ENCODE data around the gene C7.

Gene C7

DNA sequence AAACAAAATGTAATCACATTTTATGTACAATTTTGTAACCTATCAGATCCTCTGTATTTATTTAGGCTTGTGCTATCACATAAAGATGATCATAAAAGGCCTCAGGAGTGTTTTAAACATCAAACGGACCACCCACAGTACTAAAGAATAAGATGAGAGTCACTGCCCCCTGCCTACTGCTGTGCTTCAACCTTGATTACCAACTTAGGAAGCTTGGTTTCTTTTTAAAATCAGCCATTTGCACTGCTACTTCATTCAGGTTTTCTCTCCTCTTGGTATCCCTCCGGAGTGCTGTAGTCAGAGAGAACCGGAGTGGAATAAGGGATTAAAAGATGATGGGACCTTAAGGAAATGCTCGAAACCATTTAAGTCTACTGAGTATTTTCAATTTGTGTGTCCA, 6.9 kb downstream of the C7 start:
- DNase-seq (ENCODE audit: low read depth in 2 of 2) = no peak

DNA sequence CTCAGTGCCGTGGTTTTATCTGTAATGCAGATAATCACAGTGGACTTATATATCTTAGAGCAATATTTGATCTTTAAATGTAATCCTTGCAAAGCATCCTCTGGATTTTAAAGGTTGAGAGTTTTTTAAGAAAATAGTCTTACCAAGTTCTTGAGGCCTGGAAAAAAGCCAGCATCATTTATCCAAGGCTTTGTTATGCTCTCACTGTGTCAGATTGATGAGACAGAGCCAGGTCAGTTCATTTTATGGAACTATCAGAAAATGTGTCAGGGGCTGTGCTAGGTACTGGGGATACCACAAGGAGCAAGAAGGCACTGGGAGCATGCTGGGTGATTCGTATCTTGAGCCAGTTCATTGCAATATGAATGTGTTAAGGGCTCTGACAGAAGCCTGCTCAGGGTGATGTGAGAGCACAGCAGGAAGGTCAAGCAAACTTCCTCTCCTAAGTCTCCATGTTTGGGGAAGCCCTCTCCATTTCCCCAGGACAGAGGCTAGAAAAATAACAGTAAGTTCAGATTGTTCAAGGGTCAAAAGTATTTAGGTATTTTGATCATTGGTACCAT, 19.7 kb downstream of the C7 start:
- DNase-seq (ENCODE audit: low read depth in 2 of 2) = no peak

DNA sequence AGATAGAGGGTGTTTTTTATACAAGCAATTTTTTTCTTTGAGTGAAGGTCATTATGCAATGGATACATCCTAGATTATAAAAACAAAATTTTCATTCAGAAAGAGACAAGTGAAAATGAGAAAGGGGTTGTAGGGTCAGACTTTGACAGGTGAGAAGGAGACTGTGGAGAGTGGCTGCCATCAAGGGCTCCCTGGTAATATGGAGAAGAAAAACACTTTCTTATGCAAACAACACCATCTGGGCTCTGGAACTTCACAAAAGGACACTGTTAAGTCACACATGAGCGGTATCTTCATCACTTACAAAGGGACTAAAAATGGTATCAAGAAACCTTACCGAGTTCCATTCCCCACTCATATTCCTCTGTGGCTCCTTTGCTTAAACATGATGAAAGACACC, 23.5 kb downstream of the C7 start:
- no peak for DNase-seq (ENCODE audit: low read depth in 2 of 2)

DNA sequence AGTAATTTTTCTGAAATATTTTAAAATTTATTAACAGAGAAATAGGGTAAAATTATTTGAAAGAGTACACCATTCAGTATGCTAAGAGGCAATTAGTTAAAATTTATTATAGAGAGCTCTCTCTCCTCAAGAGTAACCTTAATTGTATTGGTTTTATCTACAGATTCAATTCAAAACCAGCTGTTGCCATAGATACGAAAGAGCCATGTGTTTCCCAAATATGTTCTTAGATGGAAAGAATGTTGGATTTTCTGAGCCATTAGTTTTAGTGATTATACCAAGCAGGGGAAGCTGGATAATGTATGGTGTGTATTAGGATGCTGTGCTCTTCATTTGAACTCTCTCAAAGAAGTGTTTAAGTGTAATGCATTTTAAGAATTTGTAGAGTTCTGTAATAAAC, 27.8 kb downstream of the C7 start:
- no peak for DNase-seq (ENCODE audit: low read depth in 2 of 2)

DNA sequence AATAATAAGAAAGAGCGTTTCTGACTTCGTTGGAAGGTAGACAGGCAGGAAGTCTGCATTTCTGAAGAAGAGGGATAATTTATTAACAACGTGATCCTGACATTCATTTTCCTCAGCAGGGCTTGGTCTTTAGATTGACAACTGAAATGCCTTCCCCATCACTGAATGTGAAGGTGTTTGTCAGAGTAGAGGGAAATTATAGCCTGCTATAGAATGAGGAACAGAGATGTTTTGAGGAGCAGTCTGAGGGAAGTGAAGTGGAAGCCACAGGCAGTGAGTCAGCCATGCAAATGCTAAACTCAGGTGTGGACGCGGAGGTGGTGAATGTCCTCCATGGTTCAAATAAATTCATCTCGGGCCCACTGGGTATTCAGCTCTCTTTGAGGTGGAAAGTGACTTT, 30.5 kb downstream of the C7 start:
- no peak for DNase-seq (ENCODE audit: low read depth in 2 of 2)

DNA sequence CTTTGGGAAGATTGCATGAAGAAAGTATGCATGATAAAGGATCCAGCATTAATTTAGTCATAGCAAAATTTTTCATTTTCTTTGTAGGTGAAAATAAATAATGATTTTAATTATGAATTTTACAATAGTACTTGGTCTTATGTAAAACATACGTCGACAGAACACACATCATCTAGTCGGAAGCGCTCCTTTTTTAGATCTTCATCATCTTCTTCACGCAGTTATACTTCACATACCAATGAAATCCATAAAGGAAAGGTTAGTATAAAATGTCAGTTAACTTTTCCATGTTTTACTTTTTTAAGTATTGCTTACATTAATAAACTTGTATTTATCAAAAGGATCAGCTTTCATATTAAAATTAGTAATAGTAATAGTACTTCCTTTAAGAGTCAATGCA, 35.8 kb downstream of the C7 start:
- no peak for DNase-seq (ENCODE audit: low read depth in 2 of 2)

DNA sequence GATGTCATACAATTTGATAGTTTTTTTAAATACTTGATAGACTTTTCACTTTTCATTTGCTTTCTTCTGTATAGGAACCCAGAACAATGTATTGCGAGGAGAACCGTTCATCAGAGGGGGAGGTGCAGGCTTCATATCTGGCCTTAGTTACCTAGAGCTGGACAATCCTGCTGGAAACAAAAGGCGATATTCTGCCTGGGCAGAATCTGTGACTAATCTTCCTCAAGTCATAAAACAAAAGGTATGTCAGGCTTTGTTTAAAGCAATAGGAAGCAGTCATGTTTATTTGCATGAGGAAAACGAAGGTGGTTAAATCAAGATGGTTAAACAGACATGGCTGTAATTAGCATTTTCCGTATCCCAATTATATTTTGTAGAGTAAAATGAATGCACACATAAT, 46.0 kb downstream of the C7 start:
- no peak for DNase-seq (ENCODE audit: low read depth in 2 of 2)

DNA sequence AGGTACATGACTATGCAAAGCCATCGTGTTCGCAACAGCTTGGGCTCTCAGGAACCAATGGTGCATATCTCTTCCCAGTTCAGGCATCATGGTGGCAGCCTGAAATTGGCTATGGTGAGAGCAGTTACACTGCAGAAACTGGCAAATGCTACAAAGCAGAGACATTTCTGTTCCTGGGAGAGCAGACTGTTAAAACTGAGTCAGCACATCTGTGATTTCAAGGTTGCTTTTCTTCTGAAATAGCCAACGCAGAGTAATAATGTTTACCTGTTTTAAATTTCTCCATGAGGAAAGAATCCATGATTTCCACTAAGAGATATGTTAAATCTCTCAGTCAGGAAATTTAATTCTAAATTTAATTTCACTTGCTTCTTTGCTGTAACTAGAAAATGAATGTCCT, 47.8 kb downstream of the C7 start:
- DNase-seq (ENCODE audit: low read depth in 2 of 2) = no peak

DNA sequence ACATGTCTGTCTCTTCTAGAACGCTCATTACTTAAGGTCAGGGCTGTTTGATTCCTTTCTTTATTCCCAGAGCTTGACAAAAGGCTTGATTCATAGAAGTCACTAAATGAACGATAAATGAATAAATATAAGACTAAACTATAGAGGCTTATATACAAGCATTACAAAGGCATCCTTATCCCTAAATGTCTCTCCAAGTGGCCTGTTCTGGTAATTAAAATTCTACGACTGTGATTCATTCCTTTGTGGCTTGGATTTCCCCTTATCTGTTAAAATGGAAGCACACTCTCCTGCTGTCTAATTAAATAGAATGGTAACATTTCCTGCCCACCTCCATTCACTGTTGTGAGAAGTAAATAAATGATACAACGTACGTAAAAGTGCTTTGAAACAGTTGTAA, 49.5 kb downstream of the C7 start:
- DNase-seq (ENCODE audit: low read depth in 2 of 2) = no peak

DNA sequence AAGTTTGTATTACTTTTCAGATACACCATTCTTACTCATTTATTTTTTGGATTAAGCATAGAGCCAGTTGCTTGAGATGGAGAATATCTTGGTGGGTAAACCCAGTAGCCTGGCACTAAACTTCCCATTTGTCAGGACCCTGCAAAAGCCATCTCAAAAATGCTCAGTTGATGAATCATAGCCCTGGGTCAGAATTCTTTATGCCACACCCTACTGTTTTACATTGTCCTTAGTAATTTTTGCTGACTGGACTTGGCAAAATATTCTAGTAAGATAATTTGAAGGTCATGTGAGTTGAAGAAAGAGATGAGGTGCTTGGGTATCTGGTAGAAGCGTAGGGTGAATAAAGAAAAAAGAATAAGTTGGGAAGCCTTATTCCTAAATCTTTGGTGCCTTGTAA, 50.7 kb downstream of the C7 start:
- no peak for DNase-seq (ENCODE audit: low read depth in 2 of 2)

DNA sequence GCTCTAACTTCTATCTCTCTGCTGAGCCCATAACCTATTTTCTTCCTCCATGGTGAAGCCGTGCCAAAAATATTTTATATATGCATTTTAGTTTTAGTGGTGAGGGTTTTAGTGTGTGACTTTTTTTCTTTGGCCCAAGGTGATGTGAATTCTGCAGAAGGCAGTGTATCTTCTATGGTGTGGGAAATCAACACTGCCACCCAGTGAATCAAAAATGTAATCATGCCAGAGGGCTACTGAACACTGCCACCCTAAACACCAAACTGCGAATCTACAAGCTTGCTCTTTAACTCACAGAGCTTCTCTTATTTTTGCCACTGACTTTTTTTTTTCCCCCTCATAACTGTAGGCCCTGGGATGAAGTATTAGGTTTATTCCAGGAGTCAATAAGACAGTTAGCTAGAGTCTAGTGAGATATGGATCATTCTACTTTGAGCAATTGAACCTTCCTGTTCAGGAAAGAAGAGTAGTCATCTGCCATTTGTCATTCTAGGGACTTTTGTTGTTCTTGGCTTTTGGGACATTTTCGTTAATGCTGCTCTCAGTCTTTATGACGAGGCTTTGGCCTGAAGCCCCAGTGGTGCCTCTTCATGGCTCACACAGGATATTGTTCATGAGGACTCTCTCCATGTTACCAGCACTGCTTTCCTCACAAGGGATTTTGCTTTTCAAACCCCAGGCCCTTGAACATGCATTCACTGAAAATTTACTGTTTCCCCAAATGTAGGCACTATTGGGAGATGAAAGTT, 53.1 kb downstream of the C7 start:
- no peak for DNase-seq (ENCODE audit: low read depth in 2 of 2)

DNA sequence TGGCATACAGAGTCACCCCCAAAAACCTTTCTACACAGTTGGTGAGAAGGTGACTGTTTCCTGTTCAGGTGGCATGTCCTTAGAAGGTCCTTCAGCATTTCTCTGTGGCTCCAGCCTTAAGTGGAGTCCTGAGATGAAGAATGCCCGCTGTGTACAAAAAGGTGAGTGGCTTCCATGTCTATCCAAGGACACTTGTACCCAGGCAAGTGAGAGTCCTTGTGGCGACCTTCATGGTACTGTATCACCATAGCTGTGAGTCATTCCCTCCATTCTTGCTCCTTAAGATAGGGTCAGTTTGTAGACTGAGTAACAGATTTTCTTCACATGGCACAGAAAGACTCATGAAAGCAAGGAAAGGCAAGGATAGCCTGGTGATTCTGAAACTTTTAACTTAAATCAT, 63.1 kb downstream of the C7 start:
- no peak for DNase-seq (ENCODE audit: low read depth in 2 of 2)

DNA sequence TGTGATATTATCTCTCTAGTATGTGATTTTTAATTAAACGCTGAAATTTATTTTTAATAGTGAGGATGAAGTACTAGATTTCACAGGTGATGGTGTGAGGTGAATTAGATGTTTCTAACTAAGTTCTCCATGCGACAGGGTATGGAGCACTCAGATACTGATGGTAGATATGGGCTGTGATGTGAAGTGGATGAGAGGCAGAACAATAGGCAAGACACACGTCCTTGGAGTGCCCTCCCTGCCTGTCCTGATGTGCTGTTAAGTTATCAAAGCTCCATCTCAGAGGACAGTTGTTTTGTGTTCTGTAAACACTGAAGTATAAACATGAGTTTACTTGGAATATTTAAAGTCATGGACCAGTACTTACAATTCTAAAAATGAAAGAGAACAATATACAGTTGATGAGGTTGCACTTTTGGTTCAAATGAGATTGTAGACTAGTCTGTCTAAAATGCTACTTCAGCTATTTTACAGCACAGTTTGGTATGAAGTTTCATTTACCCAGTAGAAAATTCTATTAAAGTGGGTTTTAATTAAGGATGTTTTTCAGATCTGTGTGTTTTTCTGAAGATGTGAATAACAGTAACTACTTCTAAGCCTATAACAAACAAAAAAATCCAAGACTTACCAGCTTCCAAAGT, 64.2 kb downstream of the C7 start:
- no peak for DNase-seq (ENCODE audit: low read depth in 2 of 2)

DNA sequence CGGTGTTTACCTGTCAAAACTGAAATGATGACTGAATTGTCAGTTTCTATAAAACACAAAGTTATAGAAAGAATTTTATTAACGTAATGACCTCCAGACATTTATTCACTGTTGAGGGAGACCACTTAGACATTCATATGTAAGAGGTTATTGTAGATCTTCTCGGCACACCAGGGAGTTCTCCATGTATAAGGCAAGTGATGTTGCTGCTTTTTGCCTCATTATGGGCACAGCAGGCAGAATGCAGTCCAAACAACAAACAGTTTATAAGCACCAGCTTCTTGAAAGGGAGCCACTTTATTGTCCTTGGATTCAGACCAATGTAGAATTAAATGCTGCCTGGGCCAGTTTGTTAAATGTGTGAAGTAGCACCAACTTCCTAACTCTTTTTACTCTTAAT, 66.7 kb downstream of the C7 start:
- DNase-seq (ENCODE audit: low read depth in 2 of 2) = no peak

DNA sequence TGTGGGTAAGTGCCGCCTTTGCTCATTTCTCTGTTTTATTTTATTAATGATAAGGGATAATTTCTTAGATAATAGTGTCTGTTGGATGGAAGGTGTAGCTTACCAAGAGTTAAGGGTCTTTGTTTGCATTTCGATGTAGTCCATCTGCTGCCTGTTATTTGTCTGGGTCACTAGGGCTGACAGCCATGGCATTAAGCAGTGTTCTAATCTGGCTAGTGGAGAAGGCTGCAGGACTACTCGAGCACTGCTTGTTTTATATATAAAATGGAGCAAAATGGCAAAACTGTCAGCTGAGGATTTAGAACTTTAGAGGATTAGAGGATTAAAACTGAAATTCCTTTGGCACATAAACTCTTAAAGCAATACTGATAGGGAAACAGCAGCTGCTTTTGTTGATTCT, 67.5 kb downstream of the C7 start:
- DNase-seq (ENCODE audit: low read depth in 2 of 2) = no peak

DNA sequence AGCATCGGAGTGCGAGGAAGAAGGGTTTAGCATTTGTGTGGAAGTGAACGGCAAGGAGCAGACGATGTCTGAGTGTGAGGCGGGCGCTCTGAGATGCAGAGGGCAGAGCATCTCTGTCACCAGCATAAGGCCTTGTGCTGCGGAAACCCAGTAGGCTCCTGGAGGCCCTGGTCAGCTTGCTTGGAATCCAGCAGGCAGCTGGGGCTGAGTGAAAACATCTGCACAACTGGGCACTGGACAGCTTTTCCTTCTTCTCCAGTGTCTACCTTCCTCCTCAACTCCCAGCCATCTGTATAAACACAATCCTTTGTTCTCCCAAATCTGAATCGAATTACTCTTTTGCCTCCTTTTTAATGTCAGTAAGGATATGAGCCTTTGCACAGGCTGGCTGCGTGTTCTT, 72.1 kb downstream of the C7 start:
- DNase-seq (ENCODE audit: low read depth in 2 of 2) = no peak

DNA sequence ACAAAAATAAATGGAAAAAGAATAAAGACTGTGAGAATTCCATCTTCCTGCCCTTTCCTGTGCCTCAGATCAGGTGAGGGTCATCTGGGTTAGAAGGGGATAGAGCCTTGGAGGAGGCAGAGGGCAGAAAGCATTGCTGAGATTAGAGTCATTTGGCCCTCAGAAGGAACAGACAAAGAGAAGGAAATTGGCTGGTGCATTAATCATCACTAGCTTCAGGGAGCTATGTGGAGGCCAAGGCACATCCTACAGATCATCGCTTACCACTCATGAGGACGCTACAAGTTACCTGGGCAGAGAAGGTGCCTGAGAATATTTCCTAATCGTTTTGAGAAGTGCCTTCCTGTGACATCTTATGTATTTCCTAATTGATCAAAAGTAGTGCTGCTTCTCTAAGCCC, 74.5 kb downstream of the C7 start:
- no peak for DNase-seq (ENCODE audit: low read depth in 2 of 2)

DNA sequence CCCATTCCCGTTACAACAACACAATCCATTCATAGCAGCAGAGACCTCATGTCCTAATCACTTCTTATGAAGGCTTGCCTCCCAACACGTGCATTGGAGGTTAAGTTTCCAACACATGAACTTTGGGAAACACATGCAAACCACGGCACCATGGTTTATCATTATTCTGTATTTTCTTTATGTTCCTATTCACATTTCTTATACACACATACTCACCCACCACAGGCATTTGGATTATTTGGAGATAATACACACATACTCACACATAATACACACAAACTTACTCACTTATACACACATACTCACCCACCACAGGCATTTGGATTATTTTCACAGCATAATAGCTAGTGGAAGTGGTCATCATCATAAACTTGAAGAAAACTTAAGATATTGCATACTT, 75.6 kb downstream of the C7 start:
- DNase-seq (ENCODE audit: low read depth in 2 of 2) = no peak

DNA sequence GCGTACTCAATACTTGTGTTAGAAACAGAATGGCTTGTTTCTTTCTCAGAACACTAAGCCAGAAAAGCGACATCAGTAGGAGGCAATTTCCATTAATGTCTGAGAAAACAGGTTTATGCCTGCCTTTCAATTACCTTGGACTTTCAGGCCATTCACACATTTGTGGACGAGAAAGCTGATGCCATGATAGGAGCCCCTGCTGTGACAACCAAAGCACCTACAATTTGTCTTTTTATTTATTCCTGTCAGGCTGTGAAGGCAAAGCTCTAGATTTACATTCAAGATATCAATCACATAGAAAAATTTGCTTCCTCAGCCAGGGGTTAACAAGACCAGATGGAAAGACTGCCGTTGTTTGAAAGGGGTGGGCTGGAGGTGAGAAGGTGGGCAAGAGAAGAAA, 76.2 kb downstream of the C7 start:
- no peak for DNase-seq (ENCODE audit: low read depth in 2 of 2)

DNA sequence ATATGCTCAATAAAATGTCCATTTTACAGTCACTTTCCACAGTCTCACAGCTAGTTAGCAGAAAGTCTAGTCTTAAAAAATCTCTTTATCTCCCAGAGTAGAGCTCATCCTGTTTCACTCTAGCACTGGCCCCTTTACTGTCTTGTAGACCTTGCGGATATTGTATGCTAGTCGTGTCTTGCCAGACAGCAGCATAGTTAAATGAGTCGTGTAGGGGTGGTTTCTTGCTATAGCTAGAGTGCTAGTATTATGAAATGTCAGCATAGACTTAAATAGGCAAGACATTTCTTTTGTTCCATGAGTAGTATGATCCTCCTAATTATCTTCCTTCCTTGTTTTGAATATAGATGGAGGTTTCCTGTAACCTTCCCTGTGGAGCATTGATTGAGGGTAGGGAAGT, 77.4 kb downstream of the C7 start:
- DNase-seq (ENCODE audit: low read depth in 2 of 2) = no peak

DNA sequence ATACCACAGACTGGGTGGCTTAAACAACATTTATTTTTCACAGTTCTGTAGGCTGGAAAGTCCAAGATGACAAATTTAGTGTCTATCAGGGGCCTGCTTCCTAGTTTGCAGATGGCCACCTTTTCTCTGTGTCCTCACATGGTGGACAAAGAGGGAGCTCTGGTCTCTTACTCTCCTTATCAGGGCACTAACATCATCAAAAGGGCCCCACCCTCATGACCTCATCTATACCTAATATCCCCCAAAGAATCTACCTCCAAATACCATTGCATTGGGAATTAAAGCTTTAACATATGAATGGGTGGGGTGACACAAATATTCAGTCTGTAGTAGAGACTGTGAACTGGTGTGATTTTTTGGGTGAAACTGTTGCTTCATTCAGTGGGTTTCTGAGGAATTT, 78.1 kb downstream of the C7 start:
- no peak for DNase-seq (ENCODE audit: low read depth in 2 of 2)

DNA sequence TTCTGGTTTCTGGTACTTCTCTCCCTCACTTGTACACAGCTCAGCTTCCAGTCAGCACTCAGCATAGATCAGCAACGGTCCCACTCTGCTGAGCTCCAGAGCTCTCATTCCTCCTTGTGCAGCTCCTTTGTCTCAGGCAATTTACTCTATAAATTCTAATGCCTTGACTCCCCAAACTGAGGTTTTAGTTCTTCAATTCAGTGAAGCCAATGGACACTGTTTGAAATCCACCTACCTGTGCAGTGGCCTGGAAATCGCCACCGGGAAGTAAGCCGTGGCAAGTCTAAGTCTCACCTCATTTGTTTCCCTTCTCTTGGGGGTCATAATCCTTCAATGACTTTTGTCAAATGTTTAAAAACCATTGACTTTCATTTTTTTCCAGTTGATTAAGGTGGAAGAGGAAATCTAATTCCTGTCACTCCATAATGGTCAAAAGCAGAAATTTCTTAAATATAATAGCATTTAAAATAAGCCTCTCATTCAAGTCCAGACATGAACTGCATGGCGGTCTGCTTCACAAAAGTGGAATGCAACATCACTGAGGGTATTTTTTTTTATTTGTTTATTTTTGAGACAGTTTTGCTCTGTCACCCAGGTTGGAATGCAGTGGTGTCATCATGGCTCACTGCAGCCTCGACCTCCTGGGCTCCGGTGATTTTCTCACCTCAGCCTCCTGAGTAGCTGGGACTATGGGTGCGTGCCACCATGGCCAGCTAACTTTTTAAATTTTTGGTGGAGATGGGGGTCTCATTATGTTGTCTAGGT, 79.6 kb downstream of the C7 start:
- DNase-seq (ENCODE audit: low read depth in 2 of 2) = no peak
